Mucosa of rectum (tissue), 2 donors: Measurements from ENCODE around the gene RNU1-1.
"Not testable (repeated sequence)": the region's sequence is repeated elsewhere in the genome, so short reads cannot be mapped to it uniquely, and the experiment has no call there.

Experiments
- H3K27ac ChIP-seq, 2 donors: one replicate each; pipeline ENCODE4 v1.7.0; 2013; ENCODE audit warnings: inconsistent platforms in 2 of 2, low read depth in 2 of 2, low read length in 2 of 2
- H3K27me3 ChIP-seq, 2 donors: one replicate each; pipeline ENCODE4 v1.7.0; 2013; ENCODE audit warnings: low read length in 2 of 2; ENCODE audit not compliant: control insufficient read depth in 2 of 2, insufficient read depth in 2 of 2
- H3K36me3 ChIP-seq, 2 donors: one replicate each; pipeline ENCODE4 v1.7.0; 2013; ENCODE audit warnings: low read length in 2 of 2; ENCODE audit not compliant: control insufficient read depth in 2 of 2, insufficient read depth in 2 of 2
- H3K4me1 ChIP-seq, 2 donors: one replicate each; pipeline ENCODE4 v1.7.0; 2013; ENCODE audit warnings: low read length in 2 of 2, mild to moderate bottlenecking in 1 of 2; ENCODE audit not compliant: control insufficient read depth in 2 of 2, insufficient read depth in 2 of 2
- H3K4me3 ChIP-seq, 2 donors: one replicate each; pipeline ENCODE4 v1.7.0; 2013; ENCODE audit warnings: low read length in 2 of 2
- H3K9ac ChIP-seq, 2 donors: one replicate each; pipeline ENCODE4 v1.7.0; 2013; ENCODE audit warnings: low read length in 2 of 2, low read depth in 1 of 2, mild to moderate bottlenecking in 1 of 2
- H3K9me3 ChIP-seq, 2 donors: one replicate each; pipeline ENCODE4 v1.7.0; 2013; ENCODE audit warnings: low read length in 2 of 2; ENCODE audit not compliant: control insufficient read depth in 2 of 2
- donor health status: healthy.
- donor health status: Normal muscosa, but diverticular disease.

RNU1-1 gene

GRCh38 chr1:16478091-16478490 is 36.0 kb downstream of the RNU1-1 start:
- Histone ChIP-seq H3K9ac (no peak overlapping the region), H3K27ac (no peak overlapping the region), H3K9me3 (no peaks in the 10 kb centered on the region), H3K4me1 (no peaks in the 10 kb centered on the region), H3K36me3 (peaks cover 0 to 2% of the 10 kb centered on the region in 2 donors), H3K4me3 (no peak overlapping the region), H3K27me3 (no peaks in the 10 kb centered on the region)

GRCh38 chr1:16475771-16476770 is 38.0 kb downstream of the RNU1-1 start:
- not testable (repeated sequence) for H3K9me3 ChIP-seq, H3K36me3 ChIP-seq, H3K4me3 ChIP-seq, H3K27ac ChIP-seq, H3K9ac ChIP-seq, H3K27me3 ChIP-seq, H3K4me1 ChIP-seq

GRCh38 chr1:16474891-16475290 is 39.2 kb downstream of the RNU1-1 start:
- not testable (repeated sequence) for H3K27me3 ChIP-seq, H3K4me1 ChIP-seq, H3K4me3 ChIP-seq, H3K9ac ChIP-seq, H3K27ac ChIP-seq, H3K9me3 ChIP-seq, H3K36me3 ChIP-seq

GRCh38 chr1:16474166-16474800 is 39.8 kb downstream of the RNU1-1 start:
- no peak overlapping the region for H3K4me3 ChIP-seq
- no peak overlapping the region for H3K27ac ChIP-seq
- no peak overlapping the region for H3K9ac ChIP-seq
- H3K36me3 ChIP-seq = peaks cover 0 to 2% of the 10 kb centered on the region in 2 donors
- H3K27me3 ChIP-seq = no peaks in the 10 kb centered on the region
- H3K4me1 ChIP-seq = no peaks in the 10 kb centered on the region
- H3K9me3 ChIP-seq = no peaks in the 10 kb centered on the region

GRCh38 chr1:16468558-16468957 is 45.5 kb downstream of the RNU1-1 start:
- Histone ChIP-seq H3K9ac (no peak overlapping the region), H3K9me3 (no peaks in the 10 kb centered on the region), H3K4me3 (no peak overlapping the region), H3K36me3 (no peaks in the 10 kb centered on the region), H3K4me1 (no peaks in the 10 kb centered on the region), H3K27ac (no peak overlapping the region), H3K27me3 (no peaks in the 10 kb centered on the region)

GRCh38 chr1:16464917-16465625 is 49.0 kb downstream of the RNU1-1 start:
- H3K36me3 ChIP-seq = peaks cover 4 to 19% of the 10 kb centered on the region in 2 donors
- no peaks in the 10 kb centered on the region for H3K4me1 ChIP-seq
- H3K27ac ChIP-seq = no peak overlapping the region
- H3K9me3 ChIP-seq = no peaks in the 10 kb centered on the region
- no peak overlapping the region for H3K4me3 ChIP-seq
- no peak overlapping the region for H3K9ac ChIP-seq
- H3K27me3 ChIP-seq = no peaks in the 10 kb centered on the region
